Smooth muscle cell (in vitro differentiated cells): ENCODE measurements around the gene NHS. TPM values are rescaled to one million over a fixed set of nuclear protein-coding genes. Genes with fewer than 3 reads are reported as not detected.

Source experiments
- DNase-seq: peaks from one replicate; lab custom pipeline; 2025; ENCODE audit not compliant: unreplicated experiment; lab: John Stamatoyannopoulos, UW
- H2AFZ ChIP-seq: fragments of 200-600 bp; sonication (generic); 2 replicates; pipeline ENCODE4 v1.6.0; 2016; ENCODE audit warnings: antibody characterized with exemption, low read depth, mild to moderate bottlenecking
- H3F3A ChIP-seq: fragments of 200-600 bp; sonication (generic); 2 replicates; pipeline ENCODE4 v1.6.0; 2017; ENCODE audit warnings: antibody characterized with exemption, low read depth
- H3K27ac ChIP-seq: fragments of 200-600 bp; sonication (generic); 2 replicates; pipeline ENCODE4 v1.5.1; 2016; ENCODE audit warnings: low read depth, mild to moderate bottlenecking
- H3K27me3 ChIP-seq: fragments of 200-600 bp; sonication (generic); 2 replicates; pipeline ENCODE4 v1.6.1; 2016; ENCODE audit warnings: low read depth, mild to moderate bottlenecking
- H3K36me3 ChIP-seq: fragments of 200-600 bp; sonication (generic); 2 replicates; pipeline ENCODE4 v1.5.1; 2016; ENCODE audit warnings: low read depth
- H3K4me1 ChIP-seq: fragments of 200-600 bp; sonication (generic); 2 replicates; pipeline ENCODE4 v1.5.1; 2016; ENCODE audit warnings: low read depth
- H3K4me2 ChIP-seq: fragments of 200-600 bp; sonication (generic); 2 replicates; pipeline ENCODE4 v1.6.0; 2016; ENCODE audit warnings: mild to moderate bottlenecking
- H3K4me3 ChIP-seq: fragments of 200-600 bp; sonication (generic); 2 replicates; pipeline ENCODE4 v1.5.1; 2016; ENCODE audit warnings: mild to moderate bottlenecking
- H3K79me2 ChIP-seq: fragments of 200-600 bp; sonication (generic); 2 replicates; pipeline ENCODE4 v1.6.0; 2016; ENCODE audit warnings: low read depth, mild to moderate bottlenecking
- H3K9ac ChIP-seq: fragments of 200-600 bp; sonication (generic); 2 replicates; pipeline ENCODE4 v1.6.0; 2016; ENCODE audit warnings: low read depth
- H3K9me3 ChIP-seq: fragments of 200-600 bp; sonication (generic); replicated peaks from 2 replicates; pipeline ENCODE4 v1.5.1; 2016; ENCODE audit warnings: low read depth
- H4K20me1 ChIP-seq: fragments of 200-600 bp; sonication (generic); 2 replicates; pipeline ENCODE4 v1.6.0; 2016; ENCODE audit warnings: low read depth
- CTCF ChIP-seq: fragments of 200-600 bp; sonication (generic); IDR thresholded peaks from 2 replicates; pipeline ENCODE4 v1.5.1; 2017; ENCODE audit warnings: borderline replicate concordance, mild to moderate bottlenecking, antibody characterized with exemption; ENCODE audit not compliant: insufficient read depth, poor library complexity, severe bottlenecking
- WGBS: methylation state at CpG from one replicate; pipeline ENCODE4 v1.1.7; 2016; ENCODE audit warnings: low lambda C conversion rate; 5-methylcytosine and 5-hydroxymethylcytosine counted together
- polyA plus RNA-seq: library from polyadenylated mRNA; unstranded; fragments of >200 nt; fragmentation: Nextera tagmentation; extraction: Ambion mirVana; gene quantifications from 2 replicates; pipeline ENCODE4 v1.2.1, GENCODE V29; 2016
- total RNA-seq: library from RNA; depleted of rRNA; stranded (reverse); fragments of >200 nt; gene quantifications from 2 replicates; pipeline ENCODE4 v1.2.3, GENCODE V29; 2014

The NHS gene
- total and polyA plus RNA-seq, 2 experiments from 2014 or later = 2.6 to 9.6 TPM

- H3K36me3 ChIP-seq = no peaks in the 10 kb centered on the region
- H3F3A ChIP-seq = no peaks in the 10 kb centered on the region
- H3K27ac ChIP-seq = no peak overlapping the region
- H2AFZ ChIP-seq = no peak overlapping the region
- no peaks in the 10 kb centered on the region for H3K79me2 ChIP-seq
- TF ChIP-seq CTCF = no peak
- no peak overlapping the region for H3K4me2 ChIP-seq
- H3K4me3 ChIP-seq = no peak overlapping the region
- H3K9ac ChIP-seq = no peak overlapping the region
- no peaks in the 10 kb centered on the region for H3K4me1 ChIP-seq
- no peaks in the 10 kb centered on the region for H3K9me3 ChIP-seq
- no peaks in the 10 kb centered on the region for H3K27me3 ChIP-seq
- peaks cover 16% of the 10 kb centered on the region for H4K20me1 ChIP-seq
- 72% methylated on average over 4 of the region's 4 CpGs for WGBS
- DNase-seq = no peak
Observed at GRCh38 chrX:17606231-17606630, 231.2 kb downstream of the NHS start.

GRCh38 chrX:17608888-17609287 lies 233.9 kb downstream of the NHS start:
- Histone ChIP-seq H4K20me1 (peaks cover 38% of the 10 kb centered on the region), H3K4me3 (no peak overlapping the region), H3K4me2 (no peak overlapping the region), H3K79me2 (no peaks in the 10 kb centered on the region), H3K27ac (no peak overlapping the region), H3K9ac (no peak overlapping the region), H3K4me1 (no peaks in the 10 kb centered on the region), H3K9me3 (no peaks in the 10 kb centered on the region), H3F3A (no peaks in the 10 kb centered on the region), H3K27me3 (no peaks in the 10 kb centered on the region), H2AFZ (no peak overlapping the region), H3K36me3 (no peaks in the 10 kb centered on the region)
- 66% methylated on average over 2 of the region's 2 CpGs for WGBS
- DNase-seq = no peak
- TF ChIP-seq CTCF = no peak

- H2AFZ ChIP-seq = no peak overlapping the region
- H4K20me1 ChIP-seq = peaks cover 49% of the 10 kb centered on the region
- no peak for TF ChIP-seq CTCF
- H3K27ac ChIP-seq = no peak overlapping the region
- H3K27me3 ChIP-seq = no peaks in the 10 kb centered on the region
- WGBS = 56% methylated on average over 5 of the region's 5 CpGs
- no peak overlapping the region for H3K4me2 ChIP-seq
- DNase-seq = no peak
- H3K9me3 ChIP-seq = no peaks in the 10 kb centered on the region
- no peaks in the 10 kb centered on the region for H3F3A ChIP-seq
- no peak overlapping the region for H3K4me3 ChIP-seq
- H3K9ac ChIP-seq = no peak overlapping the region
- no peaks in the 10 kb centered on the region for H3K36me3 ChIP-seq
- H3K79me2 ChIP-seq = no peaks in the 10 kb centered on the region
- H3K4me1 ChIP-seq = no peaks in the 10 kb centered on the region
Observed at GRCh38 chrX:17610788-17611187, 235.8 kb downstream of the NHS start.

DNA sequence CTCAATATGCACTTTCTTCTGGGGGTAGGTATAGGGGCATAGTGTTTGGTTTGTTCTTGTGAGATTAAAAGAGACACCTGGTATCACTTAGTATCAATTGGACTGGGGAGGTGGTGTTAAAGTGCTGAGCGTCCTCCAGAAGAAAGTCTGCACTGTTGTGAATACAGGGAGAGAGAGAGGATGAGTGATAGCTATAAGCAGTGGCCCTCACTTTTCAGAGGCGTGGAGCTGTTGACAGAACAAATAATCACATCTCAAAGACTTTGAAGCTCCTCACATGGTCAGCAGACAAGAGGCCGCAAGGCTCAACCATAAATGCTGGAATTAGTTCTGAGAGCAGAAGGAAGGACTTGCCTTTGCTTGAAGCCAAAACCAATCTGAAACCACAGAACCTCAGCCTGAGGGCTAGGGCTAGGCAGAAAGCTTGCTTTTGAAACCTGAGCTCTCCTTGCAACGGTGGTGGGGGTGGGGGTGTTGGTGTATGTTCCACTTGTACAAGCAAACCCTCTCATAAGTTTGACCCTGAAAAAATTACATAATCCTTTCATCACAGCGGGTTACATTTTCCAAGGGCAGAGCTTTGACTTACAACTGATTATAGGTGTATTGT lies 239.1 kb downstream of the NHS start:
- no peak overlapping the region for H3K4me2 ChIP-seq
- peaks cover 68% of the 10 kb centered on the region for H4K20me1 ChIP-seq
- no peak overlapping the region for H2AFZ ChIP-seq
- no peaks in the 10 kb centered on the region for H3K36me3 ChIP-seq
- no peaks in the 10 kb centered on the region for H3K27me3 ChIP-seq
- no peaks in the 10 kb centered on the region for H3K79me2 ChIP-seq
- H3K27ac ChIP-seq = no peak overlapping the region
- H3K4me1 ChIP-seq = no peaks in the 10 kb centered on the region
- TF ChIP-seq CTCF = no peak
- DNase-seq = no peak
- no peaks in the 10 kb centered on the region for H3F3A ChIP-seq
- H3K4me3 ChIP-seq = no peak overlapping the region
- no peaks in the 10 kb centered on the region for H3K9me3 ChIP-seq
- 50% methylated on average over 5 of the region's 5 CpGs for WGBS
- no peak overlapping the region for H3K9ac ChIP-seq
